ENCODE measurements around the gene OR2AT4.
"Not testable (repeated sequence)": the region's sequence is repeated elsewhere in the genome, so short reads cannot be mapped to it uniquely, and the experiment has no call there.

The OR2AT4 gene

GRCh38 chr11:75096456-75097172, at the start of gene OR2AT4:
Gene OR2AT4, minus strand, starts transcription at chr11:75096876.
- no peak for DNase-seq

DNA sequence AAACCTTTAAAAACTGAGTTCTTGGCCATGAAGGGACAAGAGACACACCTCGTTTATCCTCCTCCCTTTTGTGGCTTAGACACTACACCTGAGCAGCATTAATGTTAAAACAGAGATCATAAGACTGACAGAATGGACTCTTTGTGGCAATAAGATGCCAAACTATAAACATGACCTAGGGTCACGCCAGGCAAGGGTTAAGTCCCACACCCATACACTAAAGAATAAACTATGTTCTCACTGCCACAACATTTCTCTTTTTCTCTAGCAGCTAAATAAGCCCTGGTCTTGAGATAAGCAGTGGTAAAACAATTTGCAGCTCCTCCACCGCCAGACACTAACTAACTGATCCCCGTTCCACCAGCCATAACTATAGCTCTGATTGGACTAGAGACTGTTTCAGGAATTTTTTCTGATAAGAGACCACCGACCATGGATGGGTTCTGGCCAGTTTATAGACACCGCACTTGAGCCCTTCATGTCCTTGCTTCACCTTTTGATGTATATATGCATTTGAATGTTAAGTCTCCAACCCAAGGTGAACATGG, 49.4 kb upstream of the OR2AT4 start:
- no peak for DNase-seq

DNA sequence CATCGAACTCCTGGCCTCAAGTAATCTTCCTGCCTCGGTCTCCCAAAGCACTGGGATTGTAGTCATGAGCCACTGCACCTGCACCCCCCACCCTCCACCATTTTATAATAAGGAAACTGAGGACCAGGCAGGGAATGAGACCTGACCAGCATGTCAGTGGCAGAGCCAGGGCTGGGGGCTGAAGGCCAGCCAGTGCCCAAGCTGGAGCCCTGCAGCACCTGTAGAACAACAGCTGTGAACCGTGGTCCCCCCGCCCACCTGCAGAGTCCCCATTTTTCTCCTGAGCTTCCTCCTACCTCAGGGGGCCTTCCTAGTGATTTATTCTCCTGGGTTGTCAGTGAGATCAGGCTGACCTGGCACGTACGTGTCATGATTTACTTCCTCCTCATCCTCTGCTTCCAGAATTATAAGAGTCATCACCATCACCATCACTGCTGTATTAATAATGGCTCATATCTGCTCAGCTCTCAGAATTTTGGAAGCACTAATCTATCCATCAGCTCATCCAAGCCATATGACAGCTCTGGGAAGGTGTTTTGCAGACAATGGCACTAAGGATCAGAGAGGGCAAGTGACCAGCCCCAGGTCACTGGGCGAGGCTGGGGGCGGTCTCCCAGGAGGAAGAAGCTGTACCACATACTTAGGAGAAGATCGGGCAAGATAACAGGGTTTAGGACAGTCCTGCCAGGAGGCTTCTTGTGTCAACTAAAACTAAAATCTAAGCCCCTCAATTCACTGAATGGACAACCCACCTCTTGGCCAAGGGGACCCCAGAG, 48.7 kb upstream of the OR2AT4 start:
- DNase-seq: no peak

DNA sequence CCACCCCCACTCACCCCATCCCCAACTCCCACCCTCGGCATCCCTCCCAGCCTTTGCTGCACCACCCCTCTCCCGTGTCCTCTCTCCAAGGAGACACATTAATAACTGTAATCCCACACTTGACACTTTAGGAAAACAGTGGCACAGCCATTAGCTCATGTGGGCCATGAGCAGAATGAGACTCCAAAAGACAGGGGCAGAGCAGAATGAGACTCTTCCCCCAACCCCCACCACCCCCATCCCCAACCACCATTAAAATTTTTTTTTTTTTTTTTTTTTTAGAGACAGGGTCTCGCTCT, 48.0 kb upstream of the OR2AT4 start:
- DNase-seq: no peak

DNA sequence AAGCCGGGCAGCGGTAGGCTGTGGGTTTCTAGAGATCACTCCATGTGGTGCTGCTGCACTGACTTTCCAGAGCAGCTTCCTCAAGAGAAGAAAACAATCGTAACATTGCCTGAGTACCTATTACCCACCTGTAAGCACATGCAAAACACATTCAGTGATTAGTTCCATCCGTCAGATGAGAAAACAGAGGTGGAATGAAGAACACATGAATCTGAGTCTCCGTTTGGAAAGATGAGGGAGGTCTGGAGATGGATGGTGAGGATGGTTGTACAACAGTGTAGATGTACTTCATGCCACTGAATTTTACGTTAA, 46.7 kb upstream of the OR2AT4 start:
- DNase-seq: no peak

DNA sequence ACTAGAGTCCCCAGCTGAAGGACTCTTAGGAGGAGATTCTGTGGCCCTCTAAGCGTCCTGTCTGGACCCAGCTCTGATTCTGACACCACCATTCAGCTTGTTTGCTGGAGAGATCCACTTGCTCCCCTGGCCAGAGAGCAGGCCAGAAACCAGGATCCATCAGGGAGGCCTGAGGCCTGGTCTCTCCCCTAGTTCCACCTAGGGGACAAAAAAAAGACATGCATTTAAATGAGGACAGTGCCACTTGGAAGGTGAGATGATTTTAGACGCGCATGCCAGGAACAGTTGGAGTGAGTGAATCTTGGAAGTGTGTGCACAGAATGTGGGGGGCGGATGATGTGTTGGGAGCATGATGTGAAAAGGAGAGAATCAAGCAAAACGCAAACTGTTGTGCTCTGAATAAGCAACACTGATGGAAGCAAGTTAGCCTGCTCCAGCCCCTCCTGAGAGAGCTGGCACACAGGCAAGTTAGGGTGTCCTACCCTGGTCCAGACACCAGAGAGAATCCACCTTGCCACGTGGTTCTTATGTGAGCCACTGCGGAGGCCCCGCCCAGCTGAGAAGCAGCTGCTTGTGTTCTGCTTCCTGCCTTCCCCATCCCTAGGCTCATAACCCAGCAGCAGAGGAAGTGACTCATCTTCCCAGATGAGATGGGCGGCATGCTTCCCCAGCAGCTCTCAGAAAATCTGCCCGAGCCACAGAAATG, 46.2 kb upstream of the OR2AT4 start:
- DNase-seq: peak; percentile 78

- no peak for DNase-seq
Measured at GRCh38 chr11:75141166-75141565, 44.5 kb upstream of the OR2AT4 start.

DNA sequence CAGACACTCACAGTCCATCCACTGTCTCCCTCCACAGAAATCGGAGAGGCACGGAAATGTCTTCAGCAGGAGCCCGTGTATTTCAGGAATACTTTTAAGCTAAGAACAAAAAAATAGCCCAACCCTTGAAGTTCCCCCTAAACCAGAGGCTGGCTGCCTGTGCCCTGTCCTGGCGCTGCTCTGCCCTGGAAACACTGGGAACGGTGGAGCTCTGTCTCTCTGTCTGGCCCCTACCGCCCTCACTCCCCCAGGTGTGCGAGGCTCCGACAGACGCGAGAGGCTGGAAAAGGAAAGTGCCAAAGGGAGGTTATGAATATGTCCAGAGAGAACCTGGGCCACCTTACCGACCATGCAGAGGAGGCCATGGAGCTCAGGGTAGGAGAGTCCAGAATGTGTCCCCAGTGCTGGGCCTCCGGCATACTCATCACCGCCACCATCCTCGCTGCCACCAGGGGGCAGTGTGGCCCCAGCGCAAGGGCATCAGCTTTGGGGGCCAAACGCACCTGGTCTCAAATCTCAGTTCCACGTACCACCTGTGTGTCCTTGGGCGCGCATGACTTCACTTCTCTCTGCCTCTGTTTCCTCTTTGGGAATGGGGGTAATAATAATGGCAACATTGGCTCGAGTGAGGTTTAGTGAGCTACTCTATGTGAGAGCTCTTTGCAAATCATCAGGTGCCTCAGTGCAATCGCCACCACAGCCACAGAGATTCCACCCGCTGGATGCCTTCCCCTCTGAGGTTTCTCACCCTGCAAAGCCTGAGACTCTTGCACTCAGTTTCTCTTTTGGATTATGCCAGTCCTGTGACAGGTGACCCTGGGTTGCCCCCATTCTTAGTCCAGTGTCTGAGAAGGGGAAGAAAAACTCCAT, 43.8 kb upstream of the OR2AT4 start:
- peak; percentile 62 for DNase-seq

GRCh38 chr11:75135651-75136050, 39.0 kb upstream of the OR2AT4 start:
- no peak for DNase-seq

DNA sequence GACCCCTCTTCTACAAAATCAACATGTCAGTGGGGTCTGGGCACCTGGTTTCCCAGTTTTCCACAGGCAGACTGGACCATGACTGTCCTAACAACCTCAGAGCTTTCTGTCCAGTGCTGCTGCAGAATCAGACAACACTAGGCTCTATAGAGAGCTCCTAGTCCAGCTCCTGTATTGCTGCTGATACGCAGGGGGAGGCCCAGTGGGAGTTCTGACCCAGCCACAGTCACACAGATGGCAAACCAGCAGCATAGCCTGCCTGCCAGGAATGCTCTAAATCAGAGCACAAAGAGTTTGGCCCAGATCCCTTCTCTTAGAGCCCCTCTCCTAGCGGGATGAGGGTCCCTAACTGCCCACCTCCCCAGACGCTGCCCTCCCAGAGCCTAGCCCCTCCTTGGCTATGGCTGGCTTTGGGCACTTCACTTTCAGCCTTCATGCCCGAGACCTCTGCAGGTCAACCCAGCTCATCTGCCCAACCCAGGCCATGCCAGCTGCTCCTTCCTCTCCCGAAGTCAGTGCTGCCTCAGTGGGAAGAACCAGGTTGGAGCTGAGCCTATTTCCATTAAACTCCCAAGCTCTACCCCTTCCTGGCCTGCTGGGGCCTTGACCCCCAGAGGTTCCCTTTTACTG, 38.5 kb upstream of the OR2AT4 start:
- DNase-seq: no peak

- DNase-seq: no peak
Measured at GRCh38 chr11:75133976-75134375, 37.3 kb upstream of the OR2AT4 start.

- no peak for DNase-seq
Measured at GRCh38 chr11:75132080-75132479, 35.4 kb upstream of the OR2AT4 start.

GRCh38 chr11:75126564-75126963, 29.9 kb upstream of the OR2AT4 start:
- no peak for DNase-seq

DNA sequence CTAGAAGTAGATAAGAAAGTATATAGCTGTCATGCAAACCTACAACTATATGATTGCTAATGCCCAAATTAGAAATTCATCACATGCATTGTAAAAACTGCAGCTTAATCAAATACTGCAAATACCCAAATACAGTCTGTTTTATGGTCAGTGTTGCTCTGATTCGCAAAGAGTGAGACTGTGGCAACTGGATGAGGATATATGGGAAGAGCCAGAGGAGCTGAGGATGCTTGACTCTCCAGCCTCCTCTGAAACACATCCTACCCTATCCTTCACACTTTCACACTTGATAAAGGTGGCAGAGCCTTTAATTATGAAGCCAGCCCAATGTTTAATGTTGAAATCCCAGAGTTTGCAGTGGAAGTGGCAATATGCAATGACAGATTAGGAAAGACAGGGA, 21.9 kb upstream of the OR2AT4 start:
- no peak for DNase-seq

DNA sequence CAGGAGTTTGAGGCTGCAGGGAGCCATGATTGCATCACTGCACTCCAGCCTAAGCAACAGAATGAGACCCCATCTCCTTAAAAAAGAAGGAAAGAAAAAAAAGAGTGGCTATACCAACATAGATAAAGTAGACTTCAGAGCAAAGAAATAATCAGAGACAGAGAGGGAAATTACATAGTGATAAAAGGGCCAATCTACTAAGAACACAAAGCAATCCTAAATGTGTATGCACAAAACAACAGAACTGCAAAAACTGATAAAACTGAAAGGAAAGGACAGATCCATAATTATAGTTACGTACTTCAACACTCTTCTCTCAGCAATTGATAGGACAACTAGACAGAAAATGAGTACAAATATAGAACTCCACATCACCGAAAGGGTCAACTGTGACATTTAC, 17.8 kb upstream of the OR2AT4 start:
- no peak for DNase-seq

DNA sequence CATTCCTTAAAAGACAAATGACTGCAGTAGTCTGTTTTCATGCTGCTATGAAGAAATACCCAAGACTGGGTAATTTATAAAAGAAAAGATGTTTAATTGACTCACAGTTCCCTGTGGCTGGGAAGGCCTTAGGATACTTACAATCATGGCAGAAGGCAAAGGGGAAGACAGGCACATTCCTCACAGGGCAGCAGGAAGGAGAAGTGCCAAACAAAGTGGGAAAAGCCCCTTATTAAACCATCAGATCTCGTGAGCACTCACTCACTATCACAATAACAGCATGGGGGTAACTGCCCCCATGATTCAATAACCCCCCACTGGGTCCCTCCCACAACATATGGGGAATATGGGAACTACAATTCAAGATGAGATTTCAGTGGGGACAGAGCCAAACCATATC, 16.4 kb upstream of the OR2AT4 start:
- no peak for DNase-seq

DNA sequence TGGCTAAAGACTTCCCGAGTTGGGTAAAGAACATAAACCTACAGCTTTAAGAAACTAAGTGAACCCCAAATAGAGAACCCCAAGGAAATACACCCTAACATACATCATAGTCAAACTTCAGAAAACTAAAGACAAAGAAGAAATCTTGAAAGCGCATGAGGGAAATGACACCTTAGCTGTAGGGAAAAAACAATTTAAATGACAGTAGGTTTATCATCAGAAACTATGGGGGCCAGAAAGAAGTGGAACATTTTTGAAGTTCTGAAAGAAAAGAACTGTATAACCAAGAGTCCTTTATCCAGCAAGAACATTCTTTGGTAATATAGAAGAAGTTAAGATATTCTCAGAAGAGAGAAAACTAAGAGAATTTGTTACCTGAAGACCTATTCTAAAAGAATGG, 15.5 kb upstream of the OR2AT4 start:
- no peak for DNase-seq

- DNase-seq: no peak
Measured at GRCh38 chr11:75107187-75107586, 10.5 kb upstream of the OR2AT4 start.

DNA sequence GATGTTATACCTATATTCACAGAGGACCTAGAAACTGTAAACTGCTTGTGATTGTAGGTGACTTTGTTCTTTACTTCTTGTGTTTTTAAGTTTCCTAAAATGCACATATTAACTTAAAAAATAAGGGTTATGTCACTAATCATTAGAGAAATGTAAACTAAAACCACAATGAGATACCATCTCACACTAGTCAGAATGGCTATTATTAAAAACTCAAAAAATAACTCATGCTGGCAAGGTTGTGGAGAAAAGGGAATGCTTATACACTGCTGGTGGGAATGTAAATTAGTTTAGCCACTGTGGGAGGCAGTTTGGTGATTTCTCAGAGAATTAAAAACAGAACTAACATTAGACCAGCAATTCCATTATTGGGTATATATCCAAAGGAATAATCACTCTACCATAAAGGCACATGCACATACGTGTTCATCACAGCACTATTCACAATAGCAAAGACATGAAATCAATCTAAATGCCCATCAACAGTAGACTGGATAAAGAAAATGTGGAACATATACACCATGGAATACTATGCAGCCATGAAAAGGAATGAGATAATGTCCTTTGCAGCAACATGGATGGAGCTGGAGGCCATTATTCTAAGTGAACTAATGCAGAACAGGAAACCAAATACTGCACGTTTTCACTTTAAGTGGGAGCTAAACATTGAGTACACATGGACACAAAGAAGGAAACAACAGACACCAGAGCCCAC, 9.4 kb upstream of the OR2AT4 start:
- DNase-seq: not testable (repeated sequence)

GRCh38 chr11:75105462-75105925, 8.8 kb upstream of the OR2AT4 start:
- DNase-seq: no peak

DNA sequence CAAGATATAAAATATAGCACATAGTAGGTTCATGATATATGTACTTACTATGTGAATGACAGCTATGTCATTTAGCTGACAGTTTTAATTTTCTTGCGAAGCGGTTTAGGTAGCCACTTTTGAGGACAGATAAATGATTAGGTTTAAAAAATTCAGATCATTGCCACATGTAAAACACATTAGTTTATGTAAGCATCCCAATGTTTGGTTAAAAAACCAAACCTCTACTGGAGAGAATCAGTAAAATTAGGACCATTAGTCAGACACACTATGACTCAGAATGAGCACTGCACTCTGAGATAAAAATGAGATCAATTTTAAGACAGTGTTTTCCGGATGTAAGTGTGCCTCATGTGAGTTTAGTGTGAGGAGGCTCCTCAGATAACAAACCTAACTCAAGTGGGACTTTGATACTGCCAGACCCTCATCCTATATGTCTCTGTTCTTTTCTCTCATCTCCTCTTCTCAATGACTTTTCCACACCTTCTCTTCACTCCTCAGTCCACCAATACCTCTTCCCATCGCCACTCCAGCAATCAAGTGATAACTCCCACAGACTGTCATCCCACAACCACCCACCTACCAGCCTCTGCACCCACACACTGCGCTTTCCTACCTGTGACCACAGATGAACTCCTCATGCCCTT, 6.8 kb upstream of the OR2AT4 start:
- no peak for DNase-seq

Measured in CD4-positive, alpha-beta T cell treated with Interferon gamma for 1 hour (primary cell).